ENCODE results near the gene ACAD8.
"Not testable (repeated sequence)": the region's sequence is repeated elsewhere in the genome, so short reads cannot be mapped to it uniquely, and the experiment has no call there.

The ACAD8 gene

GRCh38 chr11:134240592-134240991, 12.8 kb upstream of the ACAD8 start:
- no peak for ATAC-seq

GRCh38 chr11:134242376-134242775, 11.0 kb upstream of the ACAD8 start:
- no peak for ATAC-seq

- no peak for ATAC-seq
Measured at GRCh38 chr11:134243913-134244312, 9.5 kb upstream of the ACAD8 start.

GRCh38 chr11:134244593-134244992, 8.8 kb upstream of the ACAD8 start:
- no peak for ATAC-seq

- no peak for ATAC-seq
Measured at GRCh38 chr11:134245434-134245833, 7.9 kb upstream of the ACAD8 start.

GRCh38 chr11:134246100-134246499, 7.3 kb upstream of the ACAD8 start:
- ATAC-seq: no peak

GRCh38 chr11:134246678-134247077, 6.7 kb upstream of the ACAD8 start:
- no peak for ATAC-seq

GRCh38 chr11:134248910-134249480, 4.4 kb upstream of the ACAD8 start:
- ATAC-seq: peak; percentile 3 to 14

GRCh38 chr11:134250246-134250645, 3.1 kb upstream of the ACAD8 start:
- ATAC-seq: no peak

GRCh38 chr11:134250675-134251074, 2.7 kb upstream of the ACAD8 start:
- ATAC-seq: no peak

- peak; percentile 2 to 6 for ATAC-seq
Measured at GRCh38 chr11:134252346-134253187, 801 bp upstream of the ACAD8 start.

GRCh38 chr11:134254433-134255183, 1.2 kb downstream of the ACAD8 start:
- no peak for ATAC-seq

- ATAC-seq: not testable (repeated sequence)
Measured at GRCh38 chr11:134255184-134255561, 1.8 kb downstream of the ACAD8 start.

GRCh38 chr11:134257101-134257500, 3.7 kb downstream of the ACAD8 start:
- no peak for ATAC-seq

GRCh38 chr11:134258577-134258976, 5.2 kb downstream of the ACAD8 start:
- no peak for ATAC-seq

GRCh38 chr11:134260503-134260902, 7.1 kb downstream of the ACAD8 start:
- ATAC-seq: no peak

- no peak for ATAC-seq
Measured at GRCh38 chr11:134260983-134261382, 7.6 kb downstream of the ACAD8 start.

- peak; percentile 51 to 59 for ATAC-seq
Measured at GRCh38 chr11:134261626-134262488, 8.5 kb downstream of the ACAD8 start.

GRCh38 chr11:134264966-134265764, 11.8 kb downstream of the ACAD8 start:
- ATAC-seq: no peak

- ATAC-seq: no peak
Measured at GRCh38 chr11:134266440-134266839, 13.1 kb downstream of the ACAD8 start.

- ATAC-seq: no peak
Measured at GRCh38 chr11:134266841-134267251, 13.5 kb downstream of the ACAD8 start.

GRCh38 chr11:134267461-134267860, 14.1 kb downstream of the ACAD8 start:
- ATAC-seq: no peak
